Calu3 (cell line): ENCODE results near the gene MGAT3. TPM values are rescaled to one million over a fixed set of nuclear protein-coding genes. Genes with fewer than 3 reads are reported as not detected.

ENCODE experiments used
- BruUV-seq: library from RNA; stranded (reverse); fragments of 400-500 nt; replicated peaks from 2 replicates; lab custom pipeline; 2021; lab: Mats Ljungman, UMichigan
- CTCF ChIA-PET: fragments of 300-600 bp; sonication (Branson Sonifier 250); formaldehyde crosslinking; loops from one replicate; lab custom pipeline; 2022; ENCODE audit warnings: antibody characterized with exemption; lab: Charles Lee
- DNase-seq: peaks from one replicate; pipeline ENCODE4 v3.0.0; 2022
- H3K27ac Mint-ChIP-seq: one replicate; pipeline ENCODE4 v1.8.0; 2022; ENCODE audit warnings: mixed read lengths; ENCODE audit not compliant: unreplicated experiment
- H3K27me3 Mint-ChIP-seq: one replicate; pipeline ENCODE4 v1.8.0; 2022; ENCODE audit warnings: mixed read lengths; ENCODE audit not compliant: unreplicated experiment
- H3K36me3 Mint-ChIP-seq: one replicate; pipeline ENCODE4 v1.8.0; 2022; ENCODE audit warnings: mild to moderate bottlenecking, moderate library complexity, mixed read lengths; ENCODE audit not compliant: insufficient read depth, unreplicated experiment
- H3K4me1 Mint-ChIP-seq: one replicate; pipeline ENCODE4 v1.8.0; 2022; ENCODE audit warnings: mild to moderate bottlenecking, low read depth, mixed read lengths; ENCODE audit not compliant: unreplicated experiment
- H3K4me3 Mint-ChIP-seq: one replicate; pipeline ENCODE4 v1.8.0; 2022; ENCODE audit warnings: mild to moderate bottlenecking, low read depth, moderate library complexity, mixed read lengths; ENCODE audit not compliant: unreplicated experiment
- H3K9me3 Mint-ChIP-seq: one replicate; pipeline ENCODE4 v1.8.0; 2022; ENCODE audit warnings: low read depth, mixed read lengths; ENCODE audit not compliant: unreplicated experiment
- CTCF ChIP-seq: fragments of 200-600 bp; IDR thresholded peaks from one replicate; pipeline ENCODE4 v1.8.0; 2022; ENCODE audit warnings: antibody characterized with exemption; ENCODE audit not compliant: unreplicated experiment
- intact Hi-C: fragments of 100-400 bp; cut with micrococcal nuclease; formaldehyde crosslinking; loops from one replicate; pipeline ENCODE4 v1.10.0; 2022; ENCODE audit not compliant: unreplicated experiment
- total RNA-seq: library from RNA; stranded (reverse); gene quantifications from 2 replicates; pipeline ENCODE4 v1.2.3, GENCODE V29; 2022

Gene MGAT3
- total RNA-seq, 1 experiment from 2014 or later: 33.0 TPM

- CTCF ChIA-PET: interaction anchor here (1.0 kb wide), 1 partner anchor 9 kb away, joined by 3 read pairs; no protein-coding TSS in a partner anchor
- Mint-ChIP-seq H3K36me3 (peaks cover 11% of the 10 kb centered on the region), H3K9me3 (no peaks in the 10 kb centered on the region), H3K4me1 (peaks cover 19% of the 10 kb centered on the region), H3K27ac (no peak overlapping the region), H3K27me3 (no peaks in the 10 kb centered on the region), H3K4me3 (no peak overlapping the region)
- no TSS peak for BruUV-seq
- intact Hi-C loops: no loop called here
- no peak for TF ChIP-seq CTCF
- DNase-seq: no peak
Measured at GRCh38 chr22:39434243-39434653, 22.6 kb upstream of the MGAT3 start.

GRCh38 chr22:39434721-39435120, 22.1 kb upstream of the MGAT3 start:
- peaks cover 23% of the 10 kb centered on the region for H3K4me1 Mint-ChIP-seq
- H3K36me3 Mint-ChIP-seq: peaks cover 7% of the 10 kb centered on the region
- BruUV-seq: no TSS peak
- no peak for DNase-seq
- TF ChIP-seq CTCF: no peak
- no peaks in the 10 kb centered on the region for H3K9me3 Mint-ChIP-seq
- H3K27ac Mint-ChIP-seq: no peak overlapping the region
- intact Hi-C loops: no loop called here
- no peak overlapping the region for H3K4me3 Mint-ChIP-seq
- CTCF ChIA-PET: interaction anchor here (1.0 kb wide), 2 partner anchors 8 to 102 kb away, joined by 3 read pairs; no protein-coding TSS in a partner anchor
- no peaks in the 10 kb centered on the region for H3K27me3 Mint-ChIP-seq

- intact Hi-C loops: loop anchor here (2.0 kb wide), 1 partner anchor 39 kb away; no protein-coding TSS in a partner anchor
- no peaks in the 10 kb centered on the region for H3K9me3 Mint-ChIP-seq
- peaks cover 23% of the 10 kb centered on the region for H3K4me1 Mint-ChIP-seq
- TF ChIP-seq CTCF: no peak
- BruUV-seq: no TSS peak
- DNase-seq: no peak
- peaks cover 4% of the 10 kb centered on the region for H3K36me3 Mint-ChIP-seq
- H3K27ac Mint-ChIP-seq: no peak overlapping the region
- H3K27me3 Mint-ChIP-seq: no peaks in the 10 kb centered on the region
- CTCF ChIA-PET: interaction anchor here (1.0 kb wide), 1 partner anchor 103 kb away, joined by 3 read pairs; no protein-coding TSS in a partner anchor
- no peak overlapping the region for H3K4me3 Mint-ChIP-seq
Measured at GRCh38 chr22:39435616-39436015, 21.2 kb upstream of the MGAT3 start.

GRCh38 chr22:39437791-39438704, 18.8 kb upstream of the MGAT3 start:
- no peak overlapping the region for H3K27ac Mint-ChIP-seq
- H3K27me3 Mint-ChIP-seq: no peaks in the 10 kb centered on the region
- peaks cover 23% of the 10 kb centered on the region for H3K4me1 Mint-ChIP-seq
- intact Hi-C loops: loop anchor here (2.0 kb wide), 1 partner anchor 37 kb away; no protein-coding TSS in a partner anchor
- TF ChIP-seq CTCF: no peak
- no peaks in the 10 kb centered on the region for H3K9me3 Mint-ChIP-seq
- H3K4me3 Mint-ChIP-seq: no peak overlapping the region
- peaks cover 4% of the 10 kb centered on the region for H3K36me3 Mint-ChIP-seq
- no TSS peak for BruUV-seq
- no peak for DNase-seq
- CTCF ChIA-PET: interaction anchor here (0.7 to 1.6 kb wide), 3 partner anchors 34 to 91 kb away, joined by 3 to 13 read pairs (median 4); partner anchors contain the start of gene MIEF1
